ENCODE measurements around the gene BMP7. TPM values are rescaled to one million over a fixed set of nuclear protein-coding genes. Genes with fewer than 3 reads are reported as not detected.

BMP7 gene
- total and polyA plus RNA-seq, 2 of the 8 experiments (the other 6 are each of a cell fraction or from before 2014, with no cell fraction given): 9.2 to 14.7 TPM

- TF ChIP-seq CHD7 (IDR thresholded peaks at IDR 0.05; ENCODE audit: insufficient replicate concordance, low read length) (no peak), SUZ12 (IDR thresholded peaks at IDR 0.05; ENCODE audit: low read length) (no peak), RBBP5 (IDR thresholded peaks at IDR 0.05; ENCODE audit: borderline replicate concordance, low read depth, low read length) (no peak), BACH1 (IDR thresholded peaks at IDR 0.05; ENCODE audit: low read length) (no peak), EZH2 (IDR thresholded peaks at IDR 0.05; ENCODE audit: low read depth, low read length, severe bottlenecking) (no peak), CHD2 (IDR thresholded peaks at IDR 0.05; ENCODE audit: low read length) (no peak), SP1 (IDR thresholded peaks at IDR 0.05; ENCODE audit: low read depth, low read length) (no peak), RFX5 (IDR thresholded peaks at IDR 0.05; ENCODE audit: borderline replicate concordance, low read depth, low read length) (no peak)
These were observed 42.2 kb upstream of the BMP7 start (continued) for GRCh38 chr20:57308451-57309271.

All from H1 (cell line).